Measurements from ENCODE around the gene PRSS48. TPM values are rescaled to one million over a fixed set of nuclear protein-coding genes. Genes with fewer than 3 reads are reported as not detected.

Gene PRSS48
- total RNA-seq, 3 donors from 2014 or later (not counting 1 experiment from before 2014, with no cell fraction given): not detected

- H3K4me3 Mint-ChIP-seq: no peak within 1 kb of the TSS
- 3% methylated on average over 88 of the region's 88 CpGs for WGBS (ENCODE audit: insufficient coverage)
These were observed 48.4 kb downstream of the PRSS48 start, which contains the start of gene SH3D19 for GRCh38 chr4:151325111-151325948. TSS of gene SH3D19 (minus strand) at chr4:151325605. CDS start at chr4:151325352, 253 bp downstream.

GRCh38 chr4:151325949-151326246 lies 48.9 kb downstream of the PRSS48 start:
- H3K27ac Mint-ChIP-seq: no peak overlapping the region
- TF ChIP-seq, protein P1, sequence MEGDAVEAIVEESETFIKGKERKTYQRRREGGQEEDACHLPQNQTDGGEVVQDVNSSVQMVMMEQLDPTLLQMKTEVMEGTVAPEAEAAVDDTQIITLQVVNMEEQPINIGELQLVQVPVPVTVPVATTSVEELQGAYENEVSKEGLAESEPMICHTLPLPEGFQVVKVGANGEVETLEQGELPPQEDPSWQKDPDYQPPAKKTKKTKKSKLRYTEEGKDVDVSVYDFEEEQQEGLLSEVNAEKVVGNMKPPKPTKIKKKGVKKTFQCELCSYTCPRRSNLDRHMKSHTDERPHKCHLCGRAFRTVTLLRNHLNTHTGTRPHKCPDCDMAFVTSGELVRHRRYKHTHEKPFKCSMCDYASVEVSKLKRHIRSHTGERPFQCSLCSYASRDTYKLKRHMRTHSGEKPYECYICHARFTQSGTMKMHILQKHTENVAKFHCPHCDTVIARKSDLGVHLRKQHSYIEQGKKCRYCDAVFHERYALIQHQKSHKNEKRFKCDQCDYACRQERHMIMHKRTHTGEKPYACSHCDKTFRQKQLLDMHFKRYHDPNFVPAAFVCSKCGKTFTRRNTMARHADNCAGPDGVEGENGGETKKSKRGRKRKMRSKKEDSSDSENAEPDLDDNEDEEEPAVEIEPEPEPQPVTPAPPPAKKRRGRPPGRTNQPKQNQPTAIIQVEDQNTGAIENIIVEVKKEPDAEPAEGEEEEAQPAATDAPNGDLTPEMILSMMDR (IDR thresholded peaks at IDR 0.05): no peak
- no peaks in the 10 kb centered on the region for H3K9me3 ChIP-seq (ENCODE audit: control insufficient read depth, insufficient read depth, low read length)
- peaks cover 14% of the 10 kb centered on the region for H3K27me3 ChIP-seq (ENCODE audit: control insufficient read depth, insufficient read depth, low read length)
- no peak overlapping the region for H3K4me3 Mint-ChIP-seq
- no peaks in the 10 kb centered on the region for H3K4me1 ChIP-seq (ENCODE audit: control insufficient read depth, insufficient read depth, low read length)
- no peak for ATAC-seq
- 77% methylated on average over 6 of the region's 6 CpGs for WGBS (ENCODE audit: insufficient coverage)
- no peaks in the 10 kb centered on the region for H3K36me3 ChIP-seq (ENCODE audit: control insufficient read depth, insufficient read depth, low read length)
- peaks cover 27 to 50% of the 10 kb centered on the region in 2 donors for H3K27me3 Mint-ChIP-seq (ENCODE audit: low read depth in 2 of 2)
- H3K4me3 ChIP-seq (ENCODE audit: low read length): no peak overlapping the region
- DNase-seq: no peak
- no peaks in the 10 kb centered on the region for H3K36me3 Mint-ChIP-seq
- intact Hi-C loops (cut with micrococcal nuclease): no loop called here
- no peak overlapping the region for H3K27ac ChIP-seq (ENCODE audit: low read length)
- peaks cover 2 to 3% of the 10 kb centered on the region in 2 donors for H3K9me3 Mint-ChIP-seq
- H3K4me1 Mint-ChIP-seq: no peaks in the 10 kb centered on the region

More at GRCh38 chr4:151325111-151325948, 48.4 kb downstream of the PRSS48 start, which contains the start of gene SH3D19:
- intact Hi-C loops (cut with micrococcal nuclease): no loop called here
- H3K9me3 Mint-ChIP-seq: no peaks in the 10 kb centered on the region
- ATAC-seq: no peak
- Histone ChIP-seq H3K27ac (ENCODE audit: low read length) (no peak within 1 kb of the TSS), H3K36me3 (ENCODE audit: control insufficient read depth, insufficient read depth, low read length) (no peaks in the 10 kb centered on the region), H3K27me3 (ENCODE audit: control insufficient read depth, insufficient read depth, low read length) (peaks cover 14% of the 10 kb centered on the region), H3K9me3 (ENCODE audit: control insufficient read depth, insufficient read depth, low read length) (no peaks in the 10 kb centered on the region), H3K4me1 (ENCODE audit: control insufficient read depth, insufficient read depth, low read length) (no peaks in the 10 kb centered on the region), H3K4me3 (ENCODE audit: low read length) (no peak within 1 kb of the TSS)
- DNase-seq: no peak
- TF ChIP-seq, protein P1 (IDR thresholded peaks at IDR 0.05): no peak
- peaks cover 25 to 50% of the 10 kb centered on the region in 2 donors for H3K27me3 Mint-ChIP-seq (ENCODE audit: low read depth in 2 of 2)
- no peak within 1 kb of the TSS for H3K27ac Mint-ChIP-seq
- no peaks in the 10 kb centered on the region for H3K4me1 Mint-ChIP-seq
- no peaks in the 10 kb centered on the region for H3K36me3 Mint-ChIP-seq

GRCh38 chr4:151329217-151330007 lies 52.5 kb downstream of the PRSS48 start:
- Mint-ChIP-seq H3K27me3 (ENCODE audit: low read depth in 2 of 2) (peaks cover 15 to 26% of the 10 kb centered on the region in 2 donors), H3K36me3 (no peaks in the 10 kb centered on the region), H3K4me1 (no peaks in the 10 kb centered on the region), H3K9me3 (peaks cover 2 to 3% of the 10 kb centered on the region in 2 donors), H3K27ac (no peak overlapping the region), H3K4me3 (no peak overlapping the region)
- intact Hi-C loops (cut with micrococcal nuclease): no loop called here
- Histone ChIP-seq H3K27me3 (ENCODE audit: control insufficient read depth, insufficient read depth, low read length) (peaks cover 3% of the 10 kb centered on the region), H3K4me3 (ENCODE audit: low read length) (no peak overlapping the region), H3K36me3 (ENCODE audit: control insufficient read depth, insufficient read depth, low read length) (no peaks in the 10 kb centered on the region), H3K9me3 (ENCODE audit: control insufficient read depth, insufficient read depth, low read length) (no peaks in the 10 kb centered on the region), H3K4me1 (ENCODE audit: control insufficient read depth, insufficient read depth, low read length) (no peaks in the 10 kb centered on the region), H3K27ac (ENCODE audit: low read length) (no peak overlapping the region)
- WGBS (ENCODE audit: insufficient coverage): 90% methylated on average over 2 of the region's 4 CpGs
- TF ChIP-seq, protein P1 (IDR thresholded peaks at IDR 0.05): no peak
- ATAC-seq (no peak), DNase-seq (no peak)

Measured in natural killer cell (primary cell).